ENCODE measurements around the gene INPP4A. TPM values are rescaled to one million over a fixed set of nuclear protein-coding genes. Genes with fewer than 3 reads are reported as not detected.

Gene INPP4A
- total RNA-seq, 2 experiments from 2014 or later, result 40.5 to 41.7 TPM

GRCh38 chr2:98469862-98470544 is 25.3 kb downstream of the INPP4A start:
- POLR2A ChIA-PET, result interaction anchor here (1.0 kb wide), 1 partner anchor 14 kb away, joined by 3 read pairs; no protein-coding TSS in a partner anchor
- CTCF ChIA-PET, result interaction anchor here (1.1 to 1.5 kb wide), 4 partner anchors 9 to 35 kb away, joined by 3 to 4 read pairs (median 4); no protein-coding TSS in a partner anchor

- ChIA-PET CTCF (interaction anchor here (1.2 to 1.5 kb wide), 3 partner anchors 11 to 44 kb away, joined by 3 to 4 read pairs (median 4); no protein-coding TSS in a partner anchor), POLR2A (interaction anchor here (1.0 to 1.2 kb wide), 2 partner anchors 9 to 15 kb away, joined by 3 read pairs; no protein-coding TSS in a partner anchor)
Measured at GRCh38 chr2:98470851-98471255, 26.2 kb downstream of the INPP4A start.

GRCh38 chr2:98471402-98472131 is 26.9 kb downstream of the INPP4A start:
- ChIA-PET CTCF (interaction anchor here (1.2 to 1.4 kb wide), 2 partner anchors 11 to 43 kb away, joined by 3 to 4 read pairs; no protein-coding TSS in a partner anchor), POLR2A (interaction anchor here (1.2 kb wide), 1 partner anchor 10 kb away, joined by 3 read pairs; no protein-coding TSS in a partner anchor)

- ChIA-PET POLR2A (interaction anchor here (0.5 to 0.8 kb wide), 2 partner anchors 10 to 92 kb away, joined by 4 to 6 read pairs; no protein-coding TSS in a partner anchor), CTCF (interaction anchor here (1.2 kb wide), 1 partner anchor 43 kb away, joined by 3 read pairs; no protein-coding TSS in a partner anchor)
Measured at GRCh38 chr2:98472132-98472650, 27.5 kb downstream of the INPP4A start.

- POLR2A ChIA-PET, result interaction anchor here (0.8 kb wide), 1 partner anchor 9 kb away, joined by 4 read pairs; no protein-coding TSS in a partner anchor
Measured at GRCh38 chr2:98472961-98473746, 28.5 kb downstream of the INPP4A start.

GRCh38 chr2:98473995-98474780 is 29.5 kb downstream of the INPP4A start:
- CTCF ChIA-PET, result interaction anchor here (0.6 to 0.7 kb wide), 2 partner anchors 9 to 15 kb away, joined by 3 read pairs; no protein-coding TSS in a partner anchor
- POLR2A ChIA-PET, result no interaction called here

More at GRCh38 chr2:98472961-98473746, 28.5 kb downstream of the INPP4A start:
- CTCF ChIA-PET, result interaction anchor here (0.6 kb wide), 1 partner anchor 16 kb away, joined by 3 read pairs; no protein-coding TSS in a partner anchor

- POLR2A ChIA-PET, result interaction anchor here (0.6 kb wide), 1 partner anchor 18 kb away, joined by 4 read pairs; no protein-coding TSS in a partner anchor
Measured at GRCh38 chr2:98474979-98475632, 30.4 kb downstream of the INPP4A start.

GRCh38 chr2:98476192-98476868 is 31.7 kb downstream of the INPP4A start:
- ChIA-PET POLR2A (interaction anchor here (0.6 kb wide), 1 partner anchor 241 kb away, joined by 5 read pairs; no protein-coding TSS in a partner anchor), CTCF (interaction anchor here (1.7 kb wide), 1 partner anchor 12 kb away, joined by 6 read pairs; no protein-coding TSS in a partner anchor)

More at GRCh38 chr2:98474979-98475632, 30.4 kb downstream of the INPP4A start:
- CTCF ChIA-PET, result interaction anchor here (1.7 kb wide), 1 partner anchor 11 kb away, joined by 6 read pairs; no protein-coding TSS in a partner anchor

GRCh38 chr2:98477036-98477435 is 32.4 kb downstream of the INPP4A start:
- CTCF ChIA-PET, result no interaction called here

GRCh38 chr2:98477506-98477905 is 32.8 kb downstream of the INPP4A start:
- ChIA-PET POLR2A (no interaction called here), CTCF (no interaction called here)

More at GRCh38 chr2:98477036-98477435, 32.4 kb downstream of the INPP4A start:
- POLR2A ChIA-PET, result no interaction called here

- POLR2A ChIA-PET, result no interaction called here
- CTCF ChIA-PET, result interaction anchor here (2.4 kb wide), 1 partner anchor 13 kb away, joined by 18 read pairs; no protein-coding TSS in a partner anchor
Measured at GRCh38 chr2:98478088-98478551, 33.5 kb downstream of the INPP4A start.

- ChIA-PET POLR2A (no interaction called here), CTCF (interaction anchor here (1.5 to 2.4 kb wide), 2 partner anchors 10 to 14 kb away, joined by 5 to 18 read pairs; no protein-coding TSS in a partner anchor)
Measured at GRCh38 chr2:98478907-98479306, 34.2 kb downstream of the INPP4A start.

- CTCF ChIA-PET, result interaction anchor here (1.1 to 2.4 kb wide), 4 partner anchors 9 to 18 kb away, joined by 3 to 18 read pairs (median 5); no protein-coding TSS in a partner anchor
Measured at GRCh38 chr2:98479371-98479770, 34.7 kb downstream of the INPP4A start.

GRCh38 chr2:98479959-98480524 is 35.4 kb downstream of the INPP4A start:
- CTCF ChIA-PET, result interaction anchor here (1.1 to 2.4 kb wide), 4 partner anchors 8 to 19 kb away, joined by 3 to 18 read pairs (median 5); no protein-coding TSS in a partner anchor
- POLR2A ChIA-PET, result interaction anchor here (0.5 to 1.0 kb wide), 2 partner anchors 11 to 40 kb away, joined by 3 to 4 read pairs; no protein-coding TSS in a partner anchor

More at GRCh38 chr2:98479371-98479770, 34.7 kb downstream of the INPP4A start:
- POLR2A ChIA-PET, result interaction anchor here (0.5 to 1.0 kb wide), 2 partner anchors 11 to 39 kb away, joined by 3 to 4 read pairs; no protein-coding TSS in a partner anchor

- CTCF ChIA-PET, result interaction anchor here (1.4 to 2.4 kb wide), 3 partner anchors 12 to 20 kb away, joined by 5 to 18 read pairs (median 5); no protein-coding TSS in a partner anchor
- POLR2A ChIA-PET, result interaction anchor here (1.0 kb wide), 1 partner anchor 12 kb away, joined by 3 read pairs; no protein-coding TSS in a partner anchor
Measured at GRCh38 chr2:98480598-98480997, 35.9 kb downstream of the INPP4A start.

Measured in activated CD8-positive, alpha-beta memory T cell treated with anti-CD3 and anti-CD28 coated beads for 36 hours (primary cell).